Breast epithelium (tissue), 3 donors: ENCODE data around the gene FBLN2.

Experiments used
- CTCF ChIP-seq, 3 donors: fragments of 450-650 bp; IDR thresholded peaks; one replicate each; pipeline ENCODE4 v1.5.1; 2016 to 2017; ENCODE audit warnings: antibody characterized with exemption in 3 of 3, mild to moderate bottlenecking in 3 of 3, moderate library complexity in 3 of 3
- POLR2A ChIP-seq: fragments of 450-650 bp; IDR thresholded peaks from one replicate; pipeline ENCODE4 v1.6.1; 2016; ENCODE audit warnings: antibody characterized with exemption, mild to moderate bottlenecking, moderate library complexity
- POLR2AphosphoS5 ChIP-seq, 3 donors: sonication (generic); formaldehyde crosslinking; IDR thresholded peaks; one replicate each; pipeline ENCODE4 v1.6.1; 2017; ENCODE audit warnings: antibody characterized with exemption in 3 of 3

- no peak for TF ChIP-seq CTCF (IDR thresholded peaks at IDR 0.05)
- TF ChIP-seq POLR2AphosphoS5 (IDR thresholded peaks at IDR 0.05), result no peak
- no peak for TF ChIP-seq POLR2A
These were observed 134.4 kb downstream of the FBLN2 start for GRCh38 chr3:13683288-13683687.
